Measurements from ENCODE around the gene GPD1L.

Gene GPD1L

DNA sequence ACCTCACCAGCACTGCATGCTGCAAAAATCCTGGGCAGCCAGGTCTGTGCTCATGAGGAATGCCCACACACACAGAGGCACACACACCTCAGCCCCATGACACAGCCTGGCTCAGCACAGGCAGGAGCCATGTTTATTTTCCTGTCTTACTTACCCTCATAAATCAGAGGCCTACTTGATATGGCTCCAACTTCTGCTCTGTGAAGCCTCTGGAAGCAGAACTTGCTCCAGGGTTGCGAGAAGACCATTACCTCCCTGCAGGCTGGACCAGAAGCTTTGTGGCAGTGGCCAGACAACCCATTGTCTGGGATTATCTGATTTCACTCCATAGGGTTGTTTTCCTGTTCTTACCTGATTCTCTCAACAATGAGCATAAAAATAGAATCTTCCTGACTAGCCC, 88.2 kb downstream of the GPD1L start:
- FAIRE-seq (no peak), DNase-seq (ENCODE audit: insufficient read length) (no peak)
- TF ChIP-seq TAF1 (IDR thresholded peaks at IDR 0.05; ENCODE audit: borderline replicate concordance, low read depth, low read length): no peak
- no peak for TF ChIP-seq POLR2AphosphoS5 (IDR thresholded peaks at IDR 0.05; ENCODE audit: low read depth, low read length)

DNA sequence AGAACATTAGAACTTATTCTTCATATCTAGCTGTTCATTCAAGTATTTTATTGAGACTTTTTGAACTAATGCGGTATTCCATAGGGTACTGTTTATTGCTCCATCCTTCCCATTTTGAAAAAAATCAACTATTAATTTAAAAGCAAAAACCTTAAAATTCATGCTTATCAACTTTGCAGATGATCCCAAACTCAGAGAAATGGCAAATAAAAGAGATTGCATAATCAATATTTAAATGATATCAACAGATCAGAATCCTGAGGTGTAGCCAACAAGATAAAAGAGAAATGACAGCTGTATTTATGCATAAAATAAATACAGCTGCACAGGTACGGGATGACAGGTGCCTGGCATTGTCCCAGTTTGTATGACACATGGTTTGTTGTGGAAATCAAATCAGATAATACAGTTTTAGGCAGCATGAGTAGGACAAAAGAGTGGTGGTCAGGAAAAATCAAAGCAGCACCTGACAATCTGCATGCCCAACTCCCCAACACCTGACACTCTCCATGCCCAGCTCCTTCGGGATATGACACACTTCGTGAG, 89.6 kb downstream of the GPD1L start:
- FAIRE-seq: no peak
- TF ChIP-seq TAF1 (IDR thresholded peaks at IDR 0.05; ENCODE audit: borderline replicate concordance, low read depth, low read length) (no peak), POLR2AphosphoS5 (IDR thresholded peaks at IDR 0.05; ENCODE audit: low read depth, low read length) (no peak), POLR2A (IDR thresholded peaks at IDR 0.05; ENCODE audit: low read depth, low read length) (no peak)
- DNase-seq (ENCODE audit: insufficient read length): no peak

DNA sequence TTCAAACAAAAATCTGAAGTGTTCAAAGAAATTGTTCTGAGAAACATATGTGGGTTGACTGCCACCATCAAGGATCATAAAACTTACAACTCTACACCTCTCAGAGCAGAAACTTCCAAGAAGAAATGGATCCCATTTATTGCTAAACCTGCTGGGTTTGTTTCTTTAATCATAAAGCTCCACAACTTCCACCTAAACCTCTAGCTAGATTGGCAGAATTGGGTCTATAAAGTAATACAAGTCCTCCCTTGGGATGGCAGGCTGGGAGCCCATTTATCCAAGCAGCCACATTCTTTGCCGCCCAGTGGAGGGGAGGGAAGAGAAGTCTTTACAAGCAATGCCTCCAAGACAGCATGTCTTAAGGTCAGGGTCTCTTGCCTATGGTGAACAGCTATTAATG, 91.6 kb downstream of the GPD1L start:
- DNase-seq (ENCODE audit: insufficient read length): no peak
- FAIRE-seq: no peak
- TF ChIP-seq TAF1 (IDR thresholded peaks at IDR 0.05; ENCODE audit: borderline replicate concordance, low read depth, low read length): no peak
- no peak for TF ChIP-seq POLR2AphosphoS5 (IDR thresholded peaks at IDR 0.05; ENCODE audit: low read depth, low read length)
- TF ChIP-seq POLR2A (IDR thresholded peaks at IDR 0.05; ENCODE audit: low read depth, low read length): no peak

DNA sequence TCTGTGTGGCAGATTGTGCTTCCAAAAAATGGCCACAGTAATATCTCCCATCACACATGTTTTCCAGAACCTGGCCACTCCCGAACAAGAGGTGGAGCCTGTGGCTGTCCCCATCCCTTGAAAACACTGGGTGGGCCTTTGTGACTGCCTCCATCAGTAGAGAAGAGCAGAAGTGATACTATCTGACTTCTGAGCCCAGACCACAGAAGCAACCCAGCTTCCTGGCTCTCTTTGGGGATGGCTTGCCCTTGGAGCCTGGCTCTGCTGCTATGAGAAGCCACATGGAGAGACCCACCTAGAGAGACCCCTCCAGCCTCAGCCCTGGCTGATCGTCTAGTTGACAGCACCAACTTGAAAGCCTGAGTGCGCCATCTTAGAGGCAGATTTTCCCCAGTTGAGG, 92.3 kb downstream of the GPD1L start:
- FAIRE-seq: no peak
- TF ChIP-seq POLR2AphosphoS5 (IDR thresholded peaks at IDR 0.05; ENCODE audit: low read depth, low read length) (no peak), TAF1 (IDR thresholded peaks at IDR 0.05; ENCODE audit: borderline replicate concordance, low read depth, low read length) (no peak), POLR2A (IDR thresholded peaks at IDR 0.05; ENCODE audit: low read depth, low read length) (no peak)

DNA sequence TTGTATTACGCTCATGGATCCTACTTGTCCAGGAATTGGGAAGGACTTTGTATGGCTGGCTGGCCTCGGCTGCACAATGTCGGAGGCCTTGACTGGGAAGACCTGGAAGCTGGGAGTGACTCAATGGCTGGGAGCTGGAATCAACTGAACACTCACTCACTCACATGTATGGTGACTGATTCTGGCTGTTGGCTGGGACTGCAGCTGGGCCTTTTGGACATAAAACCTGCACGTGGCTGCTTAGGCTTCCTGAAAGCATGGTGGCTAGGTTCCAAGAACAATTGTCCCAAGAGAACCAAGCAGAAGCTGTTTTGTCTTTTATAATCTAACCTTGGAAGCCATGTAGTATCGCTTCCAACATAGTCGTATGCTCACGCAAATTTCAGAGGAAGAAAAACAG, 94.1 kb downstream of the GPD1L start:
- FAIRE-seq (no peak), DNase-seq (ENCODE audit: insufficient read length) (no peak)
- no peak for TF ChIP-seq TAF1 (IDR thresholded peaks at IDR 0.05; ENCODE audit: borderline replicate concordance, low read depth, low read length)
- no peak for TF ChIP-seq POLR2AphosphoS5 (IDR thresholded peaks at IDR 0.05; ENCODE audit: low read depth, low read length)
- TF ChIP-seq POLR2A (IDR thresholded peaks at IDR 0.05; ENCODE audit: low read depth, low read length): no peak

More for the DNA sequence above, 92.3 kb downstream of the GPD1L start:
- no peak for DNase-seq (ENCODE audit: insufficient read length)

DNA sequence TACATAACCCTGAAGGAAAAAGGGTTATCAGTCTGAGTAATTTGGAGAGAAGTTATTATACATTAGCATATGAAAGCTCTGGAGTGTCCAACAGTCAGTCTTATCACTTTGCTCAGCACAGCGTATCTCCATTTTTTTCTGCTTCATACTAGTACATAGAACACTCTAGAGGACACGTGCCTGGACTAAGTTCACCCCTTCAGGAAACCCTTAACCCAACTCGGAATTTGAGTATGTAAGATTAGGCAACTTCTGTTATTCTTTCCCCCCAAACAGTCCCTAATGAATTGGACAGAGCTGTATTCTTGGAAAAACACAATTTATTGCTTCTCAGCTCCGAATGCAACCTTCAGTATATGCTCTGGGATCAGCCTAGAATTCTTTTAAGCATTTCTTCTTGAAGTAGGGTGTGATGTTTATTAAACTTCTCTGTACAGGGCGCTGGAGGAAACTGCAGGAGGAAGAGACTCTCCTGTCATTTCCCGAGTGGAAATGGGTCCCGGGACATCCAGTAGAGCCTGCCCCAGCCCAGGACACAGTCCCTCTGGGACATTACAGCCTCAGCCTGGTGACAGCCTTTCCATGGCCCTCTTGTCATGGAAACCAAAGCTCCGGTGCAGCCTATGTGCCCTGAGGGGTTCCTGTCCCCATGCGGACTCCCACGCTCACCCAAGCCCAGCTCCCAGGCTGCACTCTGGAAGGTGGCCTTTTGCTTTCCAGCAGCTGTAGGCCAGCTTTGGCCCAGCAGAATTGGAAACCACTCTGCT, 94.8 kb downstream of the GPD1L start:
- TF ChIP-seq POLR2AphosphoS5 (IDR thresholded peaks at IDR 0.05; ENCODE audit: low read depth, low read length) (no peak), POLR2A (IDR thresholded peaks at IDR 0.05; ENCODE audit: low read depth, low read length) (no peak), TAF1 (IDR thresholded peaks at IDR 0.05; ENCODE audit: borderline replicate concordance, low read depth, low read length) (no peak)
- FAIRE-seq: no peak
- no peak for DNase-seq (ENCODE audit: insufficient read length)

DNA sequence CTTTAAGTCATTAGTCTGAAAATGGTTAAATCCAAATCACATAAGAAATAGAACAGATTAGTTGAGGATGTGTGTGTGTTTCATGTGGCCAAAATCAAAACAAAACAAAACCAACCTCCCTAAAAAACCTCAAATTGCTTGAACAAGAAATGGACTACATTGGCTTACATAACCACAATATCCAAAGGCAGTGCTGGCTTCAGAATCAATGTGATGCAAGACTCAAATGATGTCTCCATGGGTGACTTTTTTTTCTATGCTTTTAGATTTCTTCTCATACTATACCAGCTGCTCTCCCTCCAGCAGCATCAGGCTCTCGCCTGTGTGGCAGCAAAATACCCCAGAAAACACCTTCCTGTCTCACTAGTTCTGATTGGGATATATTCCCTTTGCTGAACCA, 96.1 kb downstream of the GPD1L start:
- no peak for DNase-seq (ENCODE audit: insufficient read length)
- TF ChIP-seq POLR2A (IDR thresholded peaks at IDR 0.05; ENCODE audit: low read depth, low read length) (no peak), POLR2AphosphoS5 (IDR thresholded peaks at IDR 0.05; ENCODE audit: low read depth, low read length) (no peak), TAF1 (IDR thresholded peaks at IDR 0.05; ENCODE audit: borderline replicate concordance, low read depth, low read length) (no peak)
- FAIRE-seq: no peak

DNA sequence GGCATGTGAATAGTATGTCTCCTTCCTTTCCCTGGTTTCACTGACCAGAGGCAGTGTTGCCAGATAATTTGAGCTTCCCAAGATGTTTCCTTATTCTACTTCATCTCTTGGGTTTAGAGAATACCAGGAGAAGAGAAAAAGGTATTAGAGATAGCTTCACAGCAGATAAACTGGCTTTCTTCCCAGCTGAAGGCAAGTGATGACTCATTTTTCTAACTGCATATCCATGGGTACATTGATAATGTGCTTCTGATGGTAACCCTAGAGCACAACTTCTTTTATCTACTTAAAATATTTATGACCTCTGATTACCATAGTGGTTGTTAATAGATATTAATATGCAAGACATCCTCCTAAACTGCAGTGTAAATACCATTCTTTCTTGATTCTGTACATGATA, 97.4 kb downstream of the GPD1L start:
- no peak for DNase-seq (ENCODE audit: insufficient read length)
- no peak for FAIRE-seq
- TF ChIP-seq POLR2AphosphoS5 (IDR thresholded peaks at IDR 0.05; ENCODE audit: low read depth, low read length) (no peak), TAF1 (IDR thresholded peaks at IDR 0.05; ENCODE audit: borderline replicate concordance, low read depth, low read length) (no peak), POLR2A (IDR thresholded peaks at IDR 0.05; ENCODE audit: low read depth, low read length) (no peak)

DNA sequence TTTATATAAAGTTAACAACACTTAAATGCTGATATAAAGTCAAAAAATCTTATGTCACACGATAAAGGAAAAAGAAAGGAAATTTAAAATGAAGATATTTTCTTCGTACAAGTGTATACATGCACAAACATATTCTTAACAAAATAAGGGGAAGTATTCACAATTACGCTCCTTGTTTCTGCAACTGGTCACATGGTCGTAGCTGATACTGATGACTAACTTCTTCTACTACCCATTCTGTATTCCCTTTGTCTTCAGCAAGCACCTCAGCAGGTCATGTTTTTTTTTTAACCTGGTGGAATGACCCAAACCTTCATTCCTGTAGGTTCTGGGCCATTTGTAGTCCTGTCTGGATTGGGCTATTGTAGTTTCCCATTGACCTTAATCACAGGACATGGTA, 102.0 kb downstream of the GPD1L start:
- DNase-seq (ENCODE audit: insufficient read length) (no peak), FAIRE-seq (no peak)
- no peak for TF ChIP-seq TAF1 (IDR thresholded peaks at IDR 0.05; ENCODE audit: borderline replicate concordance, low read depth, low read length)
- no peak for TF ChIP-seq POLR2AphosphoS5 (IDR thresholded peaks at IDR 0.05; ENCODE audit: low read depth, low read length)
- no peak for TF ChIP-seq POLR2A (IDR thresholded peaks at IDR 0.05; ENCODE audit: low read depth, low read length)

DNA sequence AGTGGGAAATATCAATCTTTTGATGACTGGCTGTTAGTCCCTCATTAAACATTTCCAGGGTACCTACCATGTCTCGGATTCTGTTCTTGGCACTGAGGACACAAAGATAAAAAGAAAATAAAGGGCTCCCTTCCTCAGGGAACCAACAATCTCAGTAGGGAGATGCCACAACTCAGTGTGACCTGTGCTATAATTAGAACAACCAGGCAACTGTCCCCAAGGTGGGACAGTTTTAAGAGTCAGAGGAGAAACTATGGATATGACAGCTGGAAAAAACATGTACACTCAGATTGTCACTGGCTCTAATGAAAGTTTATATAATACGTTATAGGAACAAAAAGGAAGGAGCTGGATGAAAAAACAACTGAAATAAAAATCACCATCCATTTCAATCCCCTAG, 108.8 kb downstream of the GPD1L start:
- DNase-seq (ENCODE audit: insufficient read length) (no peak), FAIRE-seq (no peak)
- TF ChIP-seq POLR2A (IDR thresholded peaks at IDR 0.05; ENCODE audit: low read depth, low read length) (no peak), POLR2AphosphoS5 (IDR thresholded peaks at IDR 0.05; ENCODE audit: low read depth, low read length) (no peak), TAF1 (IDR thresholded peaks at IDR 0.05; ENCODE audit: borderline replicate concordance, low read depth, low read length) (no peak)

DNA sequence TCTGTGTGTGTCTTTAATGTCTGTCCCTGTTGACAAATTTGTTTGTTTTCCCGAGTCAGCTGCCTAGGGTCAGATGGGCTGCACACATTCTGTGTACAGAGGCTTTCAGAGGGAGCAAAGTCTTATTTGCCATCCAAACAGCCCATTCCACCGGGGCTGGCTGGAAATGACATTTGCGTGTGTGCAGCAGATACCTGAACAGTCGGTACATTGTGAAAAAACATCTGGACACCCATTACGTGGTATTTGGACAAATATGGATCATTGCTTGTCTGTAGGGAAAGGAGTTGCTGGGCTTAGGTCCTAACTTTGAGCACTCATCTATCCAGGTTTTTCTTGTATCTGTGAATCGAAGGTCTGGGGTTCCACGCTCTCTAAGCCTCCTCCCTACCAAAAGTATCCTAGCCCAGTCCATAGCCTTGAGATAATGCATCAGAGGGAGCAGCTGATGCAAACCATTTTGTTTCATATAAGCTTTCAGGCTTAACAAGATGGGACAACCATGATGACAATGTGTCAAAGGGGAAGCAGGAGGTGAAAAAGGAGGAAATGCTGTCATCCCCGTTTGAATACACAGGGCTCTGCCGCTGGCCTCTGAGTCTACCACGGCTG, 109.9 kb downstream of the GPD1L start:
- no peak for DNase-seq (ENCODE audit: insufficient read length)
- no peak for FAIRE-seq
- no peak for TF ChIP-seq POLR2A (IDR thresholded peaks at IDR 0.05; ENCODE audit: low read depth, low read length)
- no peak for TF ChIP-seq TAF1 (IDR thresholded peaks at IDR 0.05; ENCODE audit: borderline replicate concordance, low read depth, low read length)
- no peak for TF ChIP-seq POLR2AphosphoS5 (IDR thresholded peaks at IDR 0.05; ENCODE audit: low read depth, low read length)

DNA sequence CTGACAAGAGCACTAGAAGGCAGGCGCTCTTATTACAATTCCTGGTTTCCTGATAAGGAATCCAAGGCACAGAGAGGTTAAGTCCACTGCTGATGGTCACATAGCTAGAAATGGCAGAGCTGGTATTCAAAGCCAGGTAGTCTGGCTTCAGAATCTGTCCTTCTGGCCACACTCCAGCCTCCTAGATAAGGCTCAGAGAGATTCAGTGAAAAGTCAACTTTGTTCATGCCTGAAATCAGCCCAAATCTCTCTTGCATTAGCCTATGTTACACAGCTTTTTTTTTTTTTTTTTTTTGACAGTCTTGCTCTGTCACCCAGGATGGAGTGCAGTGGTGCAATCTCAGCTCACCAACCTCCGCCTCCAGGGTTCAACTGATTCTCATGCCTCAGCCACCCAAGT, 110.9 kb downstream of the GPD1L start:
- no peak for FAIRE-seq
- no peak for TF ChIP-seq TAF1 (IDR thresholded peaks at IDR 0.05; ENCODE audit: borderline replicate concordance, low read depth, low read length)
- no peak for TF ChIP-seq POLR2AphosphoS5 (IDR thresholded peaks at IDR 0.05; ENCODE audit: low read depth, low read length)
- DNase-seq (ENCODE audit: insufficient read length): no peak

Measured in GM12892 (cell line).